H1 (cell line): ENCODE data around the gene CCDC117. TPM values are rescaled to one million over a fixed set of nuclear protein-coding genes. Genes with fewer than 3 reads are reported as not detected.
"Not testable (repeated sequence)": the region's sequence is repeated elsewhere in the genome, so short reads cannot be mapped to it uniquely, and the experiment has no call there.

Experiments used
- CTCF ChIA-PET: fragments of 300-600 bp; sonication (Branson Sonifier 250); formaldehyde crosslinking; loops from one replicate; lab custom pipeline; 2021; ENCODE audit not compliant: partially characterized antibody; lab: Charles Lee
- POLR2A ChIA-PET: fragments of 300-600 bp; sonication (Branson Sonifier 250); formaldehyde crosslinking; loops from one replicate; lab custom pipeline; 2021; ENCODE audit warnings: inconsistent platforms; ENCODE audit not compliant: partially characterized antibody; lab: Charles Lee
- DNase-seq, 2 experiments: peaks; one replicate each; pipeline versions ENCODE4 v3.0.0 to v3.0.0-alpha.2; 2010 to 2022; ENCODE audit warnings: low spot score in 2 of 2, low read depth in 1 of 2, mixed read lengths in 1 of 2
- FAIRE-seq: peaks from 2 replicates; lab custom pipeline; 2011; peaks lifted over from hg19 to GRCh38; lab: Jason Lieb, UNC
- H2AFZ ChIP-seq: 2 replicates; pipeline ENCODE4 v1.8.1; 2012; ENCODE audit warnings: low read length, inconsistent platforms
- H2AK5ac ChIP-seq: 2 replicates; pipeline ENCODE4 v1.6.1; 2013; ENCODE audit warnings: low read depth, low read length
- H2BK120ac ChIP-seq: replicated peaks from 2 replicates; pipeline ENCODE3; 2013; ENCODE audit warnings: low read depth, low read length, inconsistent platforms
- H2BK12ac ChIP-seq: 2 replicates; pipeline ENCODE4 v1.6.1; 2013; ENCODE audit warnings: low read depth, low read length
- H2BK15ac ChIP-seq: 2 replicates; pipeline ENCODE4 v1.6.1; 2013; ENCODE audit warnings: low read length
- H2BK20ac ChIP-seq: 2 replicates; pipeline ENCODE4 v1.6.1; 2013; ENCODE audit warnings: low read length
- H2BK5ac ChIP-seq: 2 replicates; pipeline ENCODE4 v1.6.1; 2013; ENCODE audit warnings: low read depth, low read length
- H3K14ac ChIP-seq: 2 replicates; pipeline ENCODE4 v1.6.1; 2013; ENCODE audit warnings: inconsistent platforms; ENCODE audit not compliant: insufficient read length
- H3K18ac ChIP-seq: 2 replicates; pipeline ENCODE4 v1.6.1; 2013; ENCODE audit warnings: low read length; ENCODE audit errors: extremely low read depth
- H3K23ac ChIP-seq: 2 replicates; pipeline ENCODE4 v1.6.1; 2013; ENCODE audit warnings: inconsistent platforms; ENCODE audit not compliant: insufficient read length
- H3K23me2 ChIP-seq: 2 replicates; pipeline ENCODE4 v1.6.1; 2013; ENCODE audit warnings: low read depth, low read length
- H3K27ac ChIP-seq: 2 replicates; pipeline ENCODE4 v1.6.1; 2011; ENCODE audit warnings: low read depth, low read length, inconsistent platforms
- H3K27me3 ChIP-seq, 4 experiments: replicated peaks in 1 of 4; 1 replicate in 1 of 4; 2 replicates in 3 of 4; pipeline versions ENCODE4 v1.6.1 to v1.8.1; 2011 to 2013; ENCODE audit warnings: low read length in 3 of 4, mild to moderate bottlenecking in 3 of 4, inconsistent platforms in 2 of 4, mixed read lengths in 2 of 4, moderate library complexity in 1 of 4; ENCODE audit not compliant: control insufficient read depth in 3 of 4, insufficient read depth in 3 of 4; ENCODE audit errors: extremely low read depth in 1 of 4
- H3K36me3 ChIP-seq, 4 experiments: 2 replicates each; pipeline versions ENCODE4 v1.6.1 to v1.8.1; 2011 to 2013; ENCODE audit warnings: mild to moderate bottlenecking in 4 of 4, low read length in 3 of 4, moderate library complexity in 2 of 4, control low read depth in 1 of 4, inconsistent platforms in 1 of 4; ENCODE audit not compliant: insufficient read depth in 4 of 4, control insufficient read depth in 2 of 4
- H3K4ac ChIP-seq: replicated peaks from 2 replicates; pipeline ENCODE3; 2013; ENCODE audit warnings: low read length, low read depth, mixed read lengths, inconsistent platforms; ENCODE audit not compliant: insufficient read length
- H3K4me1 ChIP-seq, 4 experiments: replicated peaks in 1 of 4; 1 replicate in 1 of 4; 2 replicates in 3 of 4; pipeline versions ENCODE4 v1.6.1 to v1.8.1; 2011 to 2013; ENCODE audit warnings: low read length in 3 of 4, inconsistent platforms in 2 of 4, mixed read lengths in 1 of 4; ENCODE audit not compliant: insufficient read depth in 4 of 4, control insufficient read depth in 3 of 4
- H3K4me2 ChIP-seq, 2 experiments: 2 replicates each; pipeline versions ENCODE4 v1.6.1 to v1.8.1; 2011 to 2013; ENCODE audit warnings: low read depth in 2 of 2, low read length in 2 of 2, control low read depth in 1 of 2, inconsistent platforms in 1 of 2, mild to moderate bottlenecking in 1 of 2; ENCODE audit not compliant: insufficient read depth in 1 of 2
- H3K4me3 ChIP-seq, 4 experiments: fragments of 200-600, 300-600 bp in 1 of 4; sonication (generic), shearing (Covaris generic), sonication (Bioruptor Twin) in 1 of 4; 2 replicates each; pipeline versions ENCODE4 v1.5.1 to v1.8.1; 2011 to 2016; ENCODE audit warnings: low read length in 4 of 4, low read depth in 3 of 4, control low read depth in 2 of 4, inconsistent platforms in 2 of 4, mild to moderate bottlenecking in 2 of 4, mixed read lengths in 1 of 4, moderate library complexity in 1 of 4; ENCODE audit not compliant: insufficient read depth in 2 of 4; ENCODE audit errors: extremely low read depth in 1 of 4
- H3K56ac ChIP-seq: replicated peaks from 2 replicates; pipeline ENCODE3; 2013; ENCODE audit warnings: low read depth, mild to moderate bottlenecking, mixed read lengths, low read length, inconsistent platforms; ENCODE audit not compliant: insufficient read length
- H3K79me1 ChIP-seq: 2 replicates; pipeline ENCODE4 v1.6.1; 2013; ENCODE audit warnings: low read depth, low read length, control low read depth
- H3K79me2 ChIP-seq, 2 experiments: 2 replicates each; pipeline versions ENCODE4 v1.6.1 to v1.8.1; 2012 to 2013; ENCODE audit warnings: low read length in 2 of 2, mild to moderate bottlenecking in 2 of 2, inconsistent platforms in 1 of 2; ENCODE audit not compliant: insufficient read depth in 2 of 2, control insufficient read depth in 1 of 2
- H3K9ac ChIP-seq, 4 experiments: replicated peaks in 1 of 4; 1 replicate in 1 of 4; 2 replicates in 3 of 4; pipeline versions ENCODE4 v1.6.1 to v1.8.1; 2011 to 2013; ENCODE audit warnings: low read depth in 3 of 4, low read length in 3 of 4, control low read depth in 2 of 4, mild to moderate bottlenecking in 2 of 4, moderate library complexity in 2 of 4, inconsistent platforms in 1 of 4; ENCODE audit errors: extremely low read depth in 1 of 4
- H3K9me3 ChIP-seq, 2 experiments: 2 replicates each; pipeline versions ENCODE4 v1.6.1 to v1.8.1; 2012 to 2013; ENCODE audit warnings: mild to moderate bottlenecking in 2 of 2, moderate library complexity in 2 of 2, control low read depth in 1 of 2, inconsistent platforms in 1 of 2, low read depth in 1 of 2, low read length in 1 of 2, mixed read lengths in 1 of 2; ENCODE audit not compliant: insufficient read depth in 2 of 2
- H4K20me1 ChIP-seq, 2 experiments: replicated peaks in 1 of 2; 2 replicates each; pipeline versions ENCODE3 to v1.8.1; 2011 to 2013; ENCODE audit warnings: inconsistent platforms in 2 of 2, low read length in 2 of 2, mild to moderate bottlenecking in 1 of 2; ENCODE audit not compliant: insufficient read depth in 2 of 2, control insufficient read depth in 1 of 2
- H4K5ac ChIP-seq: 2 replicates; pipeline ENCODE4 v1.6.1; 2013; ENCODE audit warnings: low read length, low read depth, mixed read lengths, inconsistent platforms; ENCODE audit not compliant: insufficient read length
- H4K8ac ChIP-seq: 2 replicates; pipeline ENCODE4 v1.8.0; 2013; ENCODE audit warnings: mild to moderate bottlenecking, moderate library complexity, low read length, inconsistent platforms; ENCODE audit not compliant: insufficient read depth; ENCODE audit errors: extremely low read depth
- H4K91ac ChIP-seq: replicated peaks from 2 replicates; pipeline ENCODE3; 2013; ENCODE audit warnings: low read length, mixed read lengths, inconsistent platforms; ENCODE audit not compliant: insufficient read length
- WGBS, 2 experiments: shearing (Covaris generic) in 1 of 2; methylation state at CpG; one replicate each; pipeline versions ENCODE4 v1.1.6 to v1.1.7; 2013 to 2015; ENCODE audit warnings: low lambda C conversion rate in 2 of 2, mixed read lengths in 2 of 2, inconsistent platforms in 1 of 2, low coverage in 1 of 2, missing lambda C conversion rate in 1 of 2; ENCODE audit not compliant: insufficient replicate concordance in 2 of 2, insufficient coverage in 1 of 2, insufficient read length in 1 of 2; ENCODE audit errors: extremely low coverage in 1 of 2, missing lambda C conversion rate in 1 of 2; 5-methylcytosine and 5-hydroxymethylcytosine counted together
- polyA plus RNA-seq, 7 experiments: library from polyadenylated mRNA; depleted of rRNA in 3 of 7; stranded (reverse) in 5 of 7; unstranded in 2 of 7; fragments of >200 nt in 5 of 7; fragments of 200-250 nt in 2 of 7; gene quantifications; 1 replicate in 5 of 7; 2 replicates in 1 of 7; 4 replicates in 1 of 7; pipeline versions ENCODE4 v1.2.1 to v1.2.3, GENCODE V29; 2011 to 2013; ENCODE audit warnings: missing spikeins in 2 of 7, mixed read lengths in 2 of 7
- total RNA-seq: library from RNA; stranded (reverse); fragmentation: NEBNext Ultra II Directional; extraction: Animal tissue kit (Norgen Biotek cat#: 25700); gene quantifications from 2 replicates; pipeline ENCODE4 v1.2.1, GENCODE V29; 2021

Gene CCDC117
- total and polyA plus RNA-seq, 2 of the 8 experiments (the other 6 are each of a cell fraction or from before 2014, with no cell fraction given) = 9.1 to 43.1 TPM

GRCh38 chr22:28805426-28805825 lies 32.9 kb downstream of the CCDC117 start:
- CTCF ChIA-PET = interaction anchor here (1.3 kb wide), 1 partner anchor 92 kb away, joined by 3 read pairs; no protein-coding TSS in a partner anchor
- H3K9me3 ChIP-seq, H2BK15ac ChIP-seq, H2BK5ac ChIP-seq, H3K23me2 ChIP-seq, H2BK12ac ChIP-seq, H3K4me1 ChIP-seq, H3K27me3 ChIP-seq, DNase-seq, H3K27ac ChIP-seq, H3K79me1 ChIP-seq, H2AFZ ChIP-seq, H3K4ac ChIP-seq, FAIRE-seq, H3K79me2 ChIP-seq, H3K56ac ChIP-seq, H4K5ac ChIP-seq, H2AK5ac ChIP-seq, H4K91ac ChIP-seq, H4K20me1 ChIP-seq, H3K23ac ChIP-seq, H3K14ac ChIP-seq, H2BK20ac ChIP-seq, H4K8ac ChIP-seq, H3K9ac ChIP-seq, H3K4me2 ChIP-seq, H3K18ac ChIP-seq, H2BK120ac ChIP-seq, H3K36me3 ChIP-seq, H3K4me3 ChIP-seq: not testable (repeated sequence)
- POLR2A ChIA-PET = interaction anchor here (1.2 kb wide), 1 partner anchor 10 kb away, joined by 5 read pairs; no protein-coding TSS in a partner anchor
- 87% methylated on average over 5 of the region's 5 CpGs; no CpG with 5 or more reads in 1 of the 2 experiments for WGBS, 2 experiments
